ENCODE measurements around the gene SCGB2B2.
"Not testable (repeated sequence)": the region's sequence is repeated elsewhere in the genome, so short reads cannot be mapped to it uniquely, and the experiment has no call there.

The SCGB2B2 gene

DNA sequence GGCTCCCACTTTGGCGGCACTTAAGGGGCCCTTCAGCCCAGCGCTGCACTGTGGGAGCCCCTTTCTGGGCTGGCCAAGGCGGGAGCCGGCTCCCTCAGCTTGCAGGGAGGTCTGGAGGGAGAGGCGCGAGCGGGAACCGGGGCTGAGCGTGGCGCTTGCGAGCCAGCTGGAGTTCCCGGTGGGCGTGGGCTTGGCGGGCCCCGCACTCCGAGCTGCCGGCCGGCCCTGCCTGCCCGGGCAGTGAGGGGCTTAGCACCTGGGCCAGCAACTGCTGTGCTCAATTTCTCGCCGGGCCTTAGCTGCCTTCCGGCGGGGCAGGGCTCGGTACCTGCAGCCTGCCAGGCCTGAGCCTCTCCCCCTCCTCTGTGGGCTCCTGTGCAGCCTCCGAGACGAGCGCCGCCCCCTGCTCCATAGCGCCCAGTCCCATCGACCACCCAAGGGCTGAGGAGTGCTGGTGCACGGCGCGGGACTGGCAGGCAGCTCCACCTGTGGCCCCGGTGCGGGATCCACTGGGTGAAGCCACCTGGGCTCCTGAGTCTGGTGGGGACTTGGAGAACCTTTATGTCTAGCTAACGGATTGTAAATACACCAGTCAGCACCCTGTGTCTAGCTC is 8.8 kb downstream of the SCGB2B2 start:
- not testable (repeated sequence) for DNase-seq

DNA sequence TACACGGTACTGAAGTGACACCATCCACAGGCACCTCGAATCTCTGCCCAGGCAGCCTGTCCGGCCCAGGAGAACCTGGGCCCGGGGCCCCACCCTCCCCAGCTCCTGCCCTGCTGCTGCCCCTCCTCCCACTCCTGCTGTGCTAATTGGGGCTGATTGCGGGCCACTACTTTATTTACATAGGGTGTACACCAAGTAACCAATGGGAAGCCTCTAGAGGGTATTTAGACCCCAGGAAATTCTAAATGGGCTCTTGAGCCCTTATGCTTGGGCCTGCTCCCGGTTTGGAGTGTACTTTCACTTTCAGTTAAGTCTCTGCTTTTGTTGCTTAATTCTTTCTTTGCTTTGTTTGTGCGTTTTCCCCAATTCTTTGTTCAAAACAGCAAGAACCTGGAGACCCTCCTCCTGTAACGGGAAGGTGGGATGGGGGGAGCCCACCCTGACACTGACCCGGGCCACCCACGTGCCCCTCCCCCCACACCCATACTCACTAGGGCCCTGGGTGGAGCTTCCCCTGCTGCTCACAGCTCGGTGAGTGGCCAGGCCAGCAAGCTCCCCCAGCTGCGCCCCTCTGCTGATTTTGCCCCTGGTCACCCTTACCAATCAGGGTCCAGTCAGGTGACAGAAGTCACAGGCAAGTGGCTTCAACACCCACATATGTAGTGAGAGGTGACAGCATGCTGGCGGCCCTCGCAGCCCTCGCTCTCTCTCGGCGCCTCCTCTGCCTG is 9.4 kb downstream of the SCGB2B2 start:
- DNase-seq, result no peak

DNA sequence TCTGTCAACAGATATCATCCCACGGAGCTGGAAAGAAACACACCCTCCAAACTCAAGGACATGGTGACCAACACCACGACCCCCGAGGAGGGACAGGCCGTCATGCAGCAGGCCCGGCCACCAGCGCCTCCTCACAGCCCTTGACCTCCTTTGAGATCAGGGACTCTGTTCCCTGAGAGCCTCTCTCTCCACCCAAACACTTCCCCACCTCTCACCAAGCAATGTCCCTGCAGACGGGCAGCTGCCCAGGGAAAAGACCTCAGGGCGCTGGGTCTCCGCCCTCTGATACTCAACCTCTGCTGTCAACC is 10.0 kb downstream of the SCGB2B2 start:
- DNase-seq, result no peak

GRCh38 chr19:34666200-34666957 is 10.6 kb downstream of the SCGB2B2 start:
- no peak for DNase-seq

DNA sequence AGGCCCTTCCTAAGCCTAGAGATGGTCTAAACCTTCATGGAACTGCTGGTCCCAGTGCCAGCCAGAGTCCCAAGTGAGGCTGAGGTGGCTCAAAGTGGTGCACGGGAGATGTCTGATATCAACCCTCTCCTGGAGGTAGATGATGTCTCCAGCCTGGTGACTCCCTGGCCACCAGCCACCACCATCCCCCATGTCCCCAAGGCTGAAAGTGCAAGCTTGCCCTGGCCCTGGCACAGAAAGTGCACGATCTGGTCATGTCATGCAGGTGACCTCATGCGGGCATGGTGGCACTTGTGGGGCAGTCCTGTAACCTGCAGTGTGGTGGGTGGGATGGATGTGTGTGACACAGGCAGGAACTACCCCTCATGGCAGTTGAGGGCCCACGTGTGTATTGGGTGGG is 11.7 kb downstream of the SCGB2B2 start:
- not testable (repeated sequence) for DNase-seq

DNA sequence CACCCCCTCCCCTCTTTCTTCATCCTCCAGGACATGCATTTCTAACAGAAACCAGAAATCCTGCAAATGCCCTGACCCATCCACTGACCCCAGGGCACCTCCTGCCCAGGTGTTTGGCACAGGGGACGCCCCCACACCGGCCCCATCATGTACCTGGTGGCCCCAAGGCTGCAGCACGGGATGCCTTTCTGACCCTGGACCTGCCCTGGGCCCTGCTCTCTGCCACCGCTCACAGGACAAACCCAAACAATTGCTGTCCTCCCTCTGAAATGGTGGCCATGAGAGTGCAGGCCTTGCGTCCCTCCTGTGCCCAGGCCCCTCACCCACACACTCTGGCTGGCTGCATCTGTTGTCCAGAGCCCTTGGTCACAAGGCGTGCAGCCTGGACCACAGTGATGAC is 12.1 kb downstream of the SCGB2B2 start:
- DNase-seq, result no peak

DNA sequence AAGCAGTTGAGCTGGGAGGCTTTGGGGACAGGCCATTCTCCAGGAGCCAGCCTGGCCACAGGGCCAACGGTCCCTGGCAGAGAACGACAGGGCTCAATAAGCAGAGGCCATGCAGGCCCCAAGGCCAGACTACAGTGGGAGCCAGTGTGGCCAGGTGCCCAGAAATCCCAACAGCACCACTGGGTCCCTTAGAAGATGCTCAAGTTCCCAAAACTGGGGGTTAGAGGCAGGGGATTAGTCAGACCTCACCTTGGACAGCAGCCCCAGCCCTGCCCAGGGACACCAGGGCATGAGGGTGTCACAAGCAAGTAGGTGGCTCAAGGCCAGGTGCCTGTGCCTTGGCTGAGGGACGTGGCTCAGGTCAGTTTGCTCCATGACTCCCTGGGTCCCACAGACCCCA is 12.8 kb downstream of the SCGB2B2 start:
- DNase-seq, result no peak

DNA sequence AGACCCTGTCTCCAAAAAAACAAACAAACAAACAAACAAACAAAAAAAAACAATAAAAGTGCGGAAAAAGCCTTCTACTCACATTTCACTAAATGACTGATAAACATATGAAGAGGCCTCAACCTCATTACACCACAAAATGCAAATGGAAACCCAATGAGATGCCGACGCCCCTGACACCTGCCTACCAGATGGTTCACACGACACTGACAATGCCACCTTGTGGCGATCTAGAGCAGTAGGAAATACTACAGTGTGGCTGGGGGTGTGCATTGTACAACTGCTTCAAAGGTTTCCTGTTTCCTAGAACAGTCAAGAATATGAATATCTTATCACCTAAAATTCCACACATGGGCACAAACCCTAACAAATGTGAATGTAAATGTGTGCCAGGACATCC is 14.0 kb downstream of the SCGB2B2 start:
- no peak for DNase-seq

- no peak for DNase-seq
These were observed 15.6 kb downstream of the SCGB2B2 start for GRCh38 chr19:34661357-34661756.

DNA sequence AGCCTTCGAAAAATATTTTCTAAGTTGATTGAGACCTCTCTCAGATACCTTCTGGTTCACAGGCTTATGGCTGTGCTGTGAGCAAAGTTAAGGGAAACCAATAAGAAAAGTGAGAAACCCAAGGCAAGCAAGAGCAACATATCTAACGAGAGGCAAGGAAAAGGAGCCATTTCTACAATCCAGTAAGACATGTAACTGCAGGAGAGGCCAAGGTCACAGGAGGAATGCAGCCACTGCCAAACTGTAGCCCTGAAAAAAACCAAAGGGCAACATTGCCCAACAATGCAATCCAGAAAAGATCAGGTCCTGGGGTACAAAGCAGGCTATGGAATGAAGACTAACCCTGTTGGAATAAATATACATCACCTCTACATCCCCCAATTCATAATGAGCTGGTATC is 21.3 kb downstream of the SCGB2B2 start:
- DNase-seq, result no peak

GRCh38 chr19:34654796-34655195 is 22.2 kb downstream of the SCGB2B2 start:
- DNase-seq, result no peak

DNA sequence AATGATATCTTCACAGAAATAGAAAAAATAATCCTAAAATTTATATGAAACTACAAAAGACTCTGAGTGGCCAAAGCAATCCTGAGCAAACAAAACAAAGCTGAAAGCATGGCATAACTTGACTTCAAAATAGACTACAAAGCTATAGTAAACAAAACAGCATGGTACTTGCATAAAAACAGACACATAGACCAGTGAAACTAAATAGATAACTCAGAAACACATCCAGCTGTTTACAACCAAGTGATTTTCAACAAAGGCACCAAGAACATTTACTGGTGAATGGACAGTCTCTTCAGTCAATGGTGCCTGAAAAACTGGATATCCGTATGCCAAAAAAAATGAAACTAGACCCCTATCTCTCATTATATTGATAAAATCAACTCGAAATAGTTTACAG is 25.2 kb downstream of the SCGB2B2 start:
- no peak for DNase-seq

DNA sequence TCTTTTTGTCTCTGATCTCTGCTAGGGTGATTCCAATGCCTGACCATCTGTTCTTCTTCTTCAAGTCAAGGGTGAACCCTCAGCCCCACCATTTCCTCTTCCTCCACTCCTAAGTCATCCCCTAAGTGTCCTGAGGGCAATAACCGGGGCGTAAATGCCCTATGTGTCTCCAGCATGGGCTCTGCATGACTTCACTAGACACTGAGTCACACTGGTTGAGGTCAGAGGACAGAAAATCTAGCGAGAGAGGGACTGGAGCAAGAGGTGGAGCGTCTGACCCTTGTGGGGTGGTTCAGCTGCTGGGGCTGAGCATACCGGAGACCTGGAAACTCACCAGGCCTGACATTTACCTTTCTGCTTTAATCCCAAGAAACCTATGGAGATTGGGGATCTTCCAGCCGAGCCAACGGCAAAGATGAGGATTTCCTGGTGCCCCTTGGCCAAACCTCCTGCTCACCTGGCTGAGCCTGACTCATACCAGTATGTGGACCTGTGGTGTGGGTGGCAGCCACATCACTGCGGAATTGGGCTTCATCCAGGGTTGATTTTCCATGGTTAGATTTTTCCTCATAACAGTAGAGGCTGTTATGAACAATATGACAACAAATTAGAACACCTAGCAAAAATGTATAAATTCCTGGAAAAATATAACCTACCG is 26.9 kb downstream of the SCGB2B2 start:
- no peak for DNase-seq

GRCh38 chr19:34645551-34645950 is 31.4 kb downstream of the SCGB2B2 start:
- peak; percentile 54 for DNase-seq

GRCh38 chr19:34644991-34645461 is 31.9 kb downstream of the SCGB2B2 start:
- DNase-seq, result no peak

- no peak for DNase-seq
These were observed 34.7 kb downstream of the SCGB2B2 start for GRCh38 chr19:34642241-34642640.

DNA sequence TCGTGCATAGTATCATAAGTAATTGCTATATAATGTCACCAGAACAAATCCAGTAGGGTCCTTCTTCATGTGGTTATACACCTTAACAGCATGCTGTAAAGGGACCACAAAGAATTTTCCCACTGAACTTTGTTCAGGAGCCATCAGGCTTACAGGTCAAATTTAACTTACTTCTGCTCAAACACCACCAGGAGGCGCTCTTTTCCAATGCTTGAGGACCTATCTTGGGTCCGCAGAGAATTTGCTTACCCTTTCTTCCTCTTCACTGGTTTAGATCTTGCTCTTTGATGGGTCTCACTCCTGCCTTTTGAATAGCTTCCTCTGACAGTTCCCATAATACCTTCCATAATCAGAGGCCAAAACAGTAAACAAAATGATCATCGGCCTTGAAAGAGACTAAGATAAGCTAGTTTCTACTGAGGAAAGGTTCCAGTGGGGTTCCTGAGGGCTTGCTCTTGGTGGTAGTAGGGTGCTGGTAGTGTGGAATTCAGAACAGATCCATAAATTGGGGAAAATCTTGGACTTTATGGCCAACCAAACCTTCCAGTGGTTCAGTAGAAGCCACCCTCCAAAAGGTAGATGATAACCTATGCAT is 37.4 kb downstream of the SCGB2B2 start:
- peak; percentile 38 for DNase-seq

DNA sequence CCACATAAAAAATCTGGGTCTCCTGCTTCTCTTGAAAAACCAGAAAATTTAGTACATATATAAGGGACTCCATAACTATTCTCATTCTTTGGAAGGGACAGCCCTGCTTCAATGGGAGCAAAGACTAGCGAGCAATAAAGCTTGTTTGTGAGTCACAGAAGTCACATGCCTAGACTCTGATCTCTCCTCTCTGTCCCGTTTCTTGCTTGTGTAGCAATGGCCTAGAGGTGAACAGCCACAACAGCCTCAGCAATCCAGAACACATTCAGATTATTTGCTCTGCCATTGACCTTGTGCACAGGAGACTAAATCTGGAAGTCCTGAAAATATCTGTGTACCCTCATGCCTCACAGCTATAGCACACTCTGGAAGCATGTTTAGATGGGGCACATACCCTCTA is 43.2 kb downstream of the SCGB2B2 start:
- no peak for DNase-seq
